ENCODE measurements around the gene KMO.

The KMO gene

DNA sequence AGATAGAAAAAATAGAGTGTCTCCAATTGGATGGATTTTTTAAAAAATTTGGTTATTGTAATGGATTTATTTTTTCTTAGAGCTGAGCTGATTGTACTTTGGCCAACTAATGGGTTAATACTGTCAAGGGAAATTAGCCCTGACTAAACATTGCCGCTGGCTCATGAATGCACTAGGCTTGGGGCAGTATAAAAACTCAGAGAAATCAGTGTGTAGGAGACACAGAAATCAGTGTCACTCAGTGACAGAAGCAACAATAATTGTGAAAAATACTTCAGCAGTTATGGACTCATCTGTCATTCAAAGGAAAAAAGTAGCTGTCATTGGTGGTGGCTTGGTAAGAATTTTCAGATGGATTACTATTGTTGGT, at the start of gene KMO:
TSS of gene KMO (plus strand) at position 217 of the 370 bp plus-strand sequence. CDS start at position 284, 67 bp downstream.
- H3K9ac ChIP-seq (ENCODE audit: insufficient read length), result peak within 1 kb of the TSS; percentile 92
- no peaks in the 10 kb centered on the region for H3K9me3 ChIP-seq (ENCODE audit: low read depth, low read length)
- TF ChIP-seq POLR2AphosphoS5 (IDR thresholded peaks at IDR 0.05; ENCODE audit: borderline replicate concordance, low read depth, low read length), result peak; percentile 55; the same call in 1 of the 2 replicates
- no peak for TF ChIP-seq EZH2 (IDR thresholded peaks at IDR 0.05)
- peaks cover 13% of the 10 kb centered on the region for H3K36me3 ChIP-seq (ENCODE audit: insufficient read depth, low read length)
- peak within 1 kb of the TSS; percentile 90 for H3K4me3 ChIP-seq
- H3K27ac ChIP-seq, result peak within 1 kb of the TSS; percentile 93
- DNase-seq (ENCODE audit: low read depth, low spot score), result no peak

DNA sequence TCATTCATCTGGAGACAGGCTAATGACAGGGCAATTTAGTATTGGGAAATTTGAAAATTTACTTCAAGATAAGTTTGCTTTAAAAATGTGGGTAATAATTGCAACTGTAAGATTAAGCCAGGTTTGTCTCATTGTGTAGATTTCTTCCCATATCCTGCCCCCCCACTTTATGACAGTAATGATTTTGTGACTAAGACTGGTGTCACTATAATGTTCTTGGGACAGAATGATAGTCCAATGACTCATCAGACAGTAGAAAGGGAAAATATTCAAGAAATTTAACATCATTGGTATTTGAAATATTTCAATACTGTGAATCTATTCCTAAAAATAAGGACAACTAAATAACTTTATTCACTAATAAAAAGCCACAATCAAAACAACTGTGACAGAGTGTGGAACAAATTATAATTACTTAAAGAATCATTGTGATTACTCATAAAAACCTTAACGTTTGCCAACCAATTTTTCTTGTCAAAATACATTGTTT, 49.4 kb upstream of the KMO start:
- H3K9me3 ChIP-seq (ENCODE audit: low read depth, low read length), result no peaks in the 10 kb centered on the region
- DNase-seq (ENCODE audit: low read depth, low spot score), result no peak
- no peaks in the 10 kb centered on the region for H3K36me3 ChIP-seq (ENCODE audit: insufficient read depth, low read length)
- no peak overlapping the region for H3K9ac ChIP-seq (ENCODE audit: insufficient read length)
- no peak overlapping the region for H3K4me3 ChIP-seq
- no peak overlapping the region for H3K27ac ChIP-seq
- TF ChIP-seq POLR2AphosphoS5 (IDR thresholded peaks at IDR 0.05; ENCODE audit: borderline replicate concordance, low read depth, low read length) (no peak), EZH2 (IDR thresholded peaks at IDR 0.05) (no peak), FOXP2 (optimal IDR thresholded peaks at IDR 0.05; ENCODE audit: control extremely low read depth, extremely low read length, insufficient read depth) (no peak)

DNA sequence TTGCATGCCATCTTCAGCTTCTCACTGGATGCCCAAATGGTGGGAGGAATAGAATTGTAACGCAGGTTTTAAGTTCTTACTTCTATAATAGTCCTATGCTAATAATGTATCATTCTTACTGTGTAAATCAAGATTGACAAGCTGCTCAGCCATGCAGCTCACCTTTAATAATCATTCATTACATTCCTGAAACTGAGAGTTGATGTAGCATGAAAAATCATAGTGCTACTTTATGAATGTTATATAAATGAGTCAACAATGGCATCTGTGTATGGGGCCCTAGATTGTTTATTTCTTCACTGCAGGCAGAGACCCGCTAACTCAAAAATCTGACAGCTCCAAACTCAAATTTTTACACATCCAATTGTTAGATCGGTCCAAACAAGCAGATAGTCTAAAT, 47.0 kb upstream of the KMO start:
- no peak for DNase-seq (ENCODE audit: low read depth, low spot score)
- TF ChIP-seq FOXP2 (optimal IDR thresholded peaks at IDR 0.05; ENCODE audit: control extremely low read depth, extremely low read length, insufficient read depth) (no peak), EZH2 (IDR thresholded peaks at IDR 0.05) (no peak), POLR2AphosphoS5 (IDR thresholded peaks at IDR 0.05; ENCODE audit: borderline replicate concordance, low read depth, low read length) (no peak)
- H3K27ac ChIP-seq, result no peak overlapping the region

DNA sequence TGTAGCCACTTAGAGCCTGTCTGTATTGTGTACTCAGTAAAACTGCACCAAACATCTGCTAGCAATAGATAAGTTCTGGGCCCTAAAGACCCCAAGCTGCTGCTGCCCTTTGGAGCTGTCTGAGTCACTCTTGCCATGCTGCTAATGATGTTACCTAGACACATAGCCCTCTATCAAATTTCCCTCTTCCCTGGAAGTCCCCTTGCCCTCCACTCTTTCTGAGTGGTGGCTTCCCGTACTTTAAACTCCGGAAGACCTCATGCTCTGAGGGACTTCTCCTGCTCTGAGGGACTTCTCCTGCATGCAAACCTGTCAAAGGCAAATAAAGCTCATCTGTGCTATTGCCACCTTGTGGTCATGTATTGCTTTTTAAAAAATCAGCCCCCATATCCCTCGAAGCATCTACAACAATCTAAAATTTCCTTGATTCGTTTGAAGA, 46.6 kb upstream of the KMO start:
- H3K27ac ChIP-seq, result no peak overlapping the region
- H3K4me3 ChIP-seq, result no peak overlapping the region
- TF ChIP-seq EZH2 (IDR thresholded peaks at IDR 0.05) (no peak), POLR2AphosphoS5 (IDR thresholded peaks at IDR 0.05; ENCODE audit: borderline replicate concordance, low read depth, low read length) (no peak), FOXP2 (optimal IDR thresholded peaks at IDR 0.05; ENCODE audit: control extremely low read depth, extremely low read length, insufficient read depth) (no peak)
- H3K9me3 ChIP-seq (ENCODE audit: low read depth, low read length), result no peaks in the 10 kb centered on the region
- no peak for DNase-seq (ENCODE audit: low read depth, low spot score)
- H3K36me3 ChIP-seq (ENCODE audit: insufficient read depth, low read length), result no peaks in the 10 kb centered on the region
- H3K9ac ChIP-seq (ENCODE audit: insufficient read length), result no peak overlapping the region

More for the DNA sequence above, 47.0 kb upstream of the KMO start:
- Histone ChIP-seq H3K36me3 (ENCODE audit: insufficient read depth, low read length) (no peaks in the 10 kb centered on the region), H3K4me3 (no peak overlapping the region), H3K9me3 (ENCODE audit: low read depth, low read length) (no peaks in the 10 kb centered on the region), H3K9ac (ENCODE audit: insufficient read length) (no peak overlapping the region)

DNA sequence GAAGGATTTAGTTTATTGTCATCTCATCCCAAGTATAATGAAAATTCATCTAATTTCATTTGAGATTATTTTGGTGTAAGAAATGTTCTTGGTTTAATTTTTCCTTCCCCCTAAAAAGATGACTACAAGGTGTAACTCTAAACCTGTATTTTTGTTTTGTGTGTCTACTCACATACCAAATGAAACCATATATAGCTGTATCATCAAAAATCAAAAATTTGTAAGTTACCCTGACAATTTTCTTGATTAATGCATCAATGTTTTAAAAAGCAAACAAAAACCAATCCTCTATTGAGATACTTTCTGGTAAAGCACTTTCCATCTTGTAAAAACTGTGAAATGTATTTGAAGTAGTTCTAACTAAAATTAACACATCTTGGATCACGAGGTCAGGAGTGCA, 43.4 kb upstream of the KMO start:
- Histone ChIP-seq H3K9me3 (ENCODE audit: low read depth, low read length) (no peaks in the 10 kb centered on the region), H3K36me3 (ENCODE audit: insufficient read depth, low read length) (no peaks in the 10 kb centered on the region), H3K27ac (no peak overlapping the region), H3K4me3 (no peak overlapping the region), H3K9ac (ENCODE audit: insufficient read length) (no peak overlapping the region)
- no peak for DNase-seq (ENCODE audit: low read depth, low spot score)
- TF ChIP-seq FOXP2 (optimal IDR thresholded peaks at IDR 0.05; ENCODE audit: control extremely low read depth, extremely low read length, insufficient read depth) (no peak), POLR2AphosphoS5 (IDR thresholded peaks at IDR 0.05; ENCODE audit: borderline replicate concordance, low read depth, low read length) (no peak), EZH2 (IDR thresholded peaks at IDR 0.05) (no peak)

DNA sequence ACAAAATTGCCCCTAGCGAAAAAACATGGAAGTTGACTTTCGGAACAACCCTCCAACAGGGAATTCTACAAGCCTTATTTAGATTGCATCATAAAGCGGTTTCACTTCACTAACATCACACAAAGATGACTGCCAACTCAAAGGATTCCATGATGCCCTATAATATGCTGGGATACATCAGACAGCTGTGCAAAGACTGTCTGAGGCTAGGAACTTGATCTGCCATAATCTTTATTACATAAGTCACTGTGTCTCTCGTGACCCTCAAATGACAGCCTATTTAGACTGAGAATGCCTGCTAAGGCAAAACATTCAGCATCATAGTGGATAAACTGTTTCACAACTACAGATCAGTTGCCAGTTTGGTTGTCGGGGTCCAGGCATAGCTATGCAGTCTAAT, 36.4 kb upstream of the KMO start:
- Histone ChIP-seq H3K36me3 (ENCODE audit: insufficient read depth, low read length) (peaks cover 65% of the 10 kb centered on the region), H3K9ac (ENCODE audit: insufficient read length) (no peak overlapping the region), H3K9me3 (ENCODE audit: low read depth, low read length) (no peaks in the 10 kb centered on the region), H3K4me3 (no peak overlapping the region), H3K27ac (no peak overlapping the region)
- DNase-seq (ENCODE audit: low read depth, low spot score), result no peak
- TF ChIP-seq POLR2AphosphoS5 (IDR thresholded peaks at IDR 0.05; ENCODE audit: borderline replicate concordance, low read depth, low read length) (no peak), EZH2 (IDR thresholded peaks at IDR 0.05) (no peak), FOXP2 (optimal IDR thresholded peaks at IDR 0.05; ENCODE audit: control extremely low read depth, extremely low read length, insufficient read depth) (no peak)

DNA sequence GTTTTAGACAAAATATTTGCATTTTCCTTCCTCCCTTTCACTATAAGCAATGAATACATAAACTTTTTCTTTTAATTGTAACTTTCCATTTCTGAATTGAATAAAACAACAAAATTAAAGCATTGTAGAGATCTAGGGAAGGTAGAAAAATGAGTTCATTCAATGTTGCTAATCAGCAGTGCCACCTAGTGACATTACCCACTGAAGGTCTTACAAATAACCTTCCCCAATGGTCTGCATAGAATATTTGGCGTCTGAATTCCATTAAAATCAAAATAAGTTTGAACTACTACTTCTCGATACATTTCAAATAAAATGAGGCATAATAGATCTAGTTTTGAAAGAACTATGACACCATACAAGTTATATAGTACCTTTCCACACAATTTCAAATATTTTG, 32.3 kb upstream of the KMO start:
- Histone ChIP-seq H3K9me3 (ENCODE audit: low read depth, low read length) (no peaks in the 10 kb centered on the region), H3K36me3 (ENCODE audit: insufficient read depth, low read length) (peaks cover 91% of the 10 kb centered on the region), H3K4me3 (no peak overlapping the region), H3K27ac (no peak overlapping the region), H3K9ac (ENCODE audit: insufficient read length) (no peak overlapping the region)
- TF ChIP-seq POLR2AphosphoS5 (IDR thresholded peaks at IDR 0.05; ENCODE audit: borderline replicate concordance, low read depth, low read length) (no peak), EZH2 (IDR thresholded peaks at IDR 0.05) (no peak), FOXP2 (optimal IDR thresholded peaks at IDR 0.05; ENCODE audit: control extremely low read depth, extremely low read length, insufficient read depth) (no peak)
- no peak for DNase-seq (ENCODE audit: low read depth, low spot score)

DNA sequence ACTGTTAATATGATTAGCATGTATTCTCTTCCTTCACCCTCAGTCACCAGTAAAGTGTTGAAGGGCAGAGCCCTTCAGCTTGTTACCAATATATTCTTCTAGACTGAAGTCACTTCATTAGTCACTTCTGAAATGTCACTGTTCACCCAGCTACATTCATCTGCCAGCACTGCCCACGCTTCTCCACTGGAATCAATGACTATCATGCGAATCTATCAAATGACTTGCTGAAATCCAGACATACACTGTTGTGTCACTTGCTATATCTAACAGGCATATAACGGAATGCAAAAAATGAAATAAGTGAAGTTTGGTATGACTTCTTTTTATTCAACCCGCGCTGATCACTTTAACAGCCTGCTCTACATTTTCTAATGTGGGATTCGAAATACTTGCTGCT, 28.7 kb upstream of the KMO start:
- DNase-seq (ENCODE audit: low read depth, low spot score), result no peak
- no peak overlapping the region for H3K4me3 ChIP-seq
- no peak for TF ChIP-seq POLR2AphosphoS5 (IDR thresholded peaks at IDR 0.05; ENCODE audit: borderline replicate concordance, low read depth, low read length)
- no peak for TF ChIP-seq FOXP2 (optimal IDR thresholded peaks at IDR 0.05; ENCODE audit: control extremely low read depth, extremely low read length, insufficient read depth)
- no peak for TF ChIP-seq EZH2 (IDR thresholded peaks at IDR 0.05)
- no peaks in the 10 kb centered on the region for H3K9me3 ChIP-seq (ENCODE audit: low read depth, low read length)
- no peak overlapping the region for H3K27ac ChIP-seq
- peaks cover 93% of the 10 kb centered on the region for H3K36me3 ChIP-seq (ENCODE audit: insufficient read depth, low read length)
- no peak overlapping the region for H3K9ac ChIP-seq (ENCODE audit: insufficient read length)

DNA sequence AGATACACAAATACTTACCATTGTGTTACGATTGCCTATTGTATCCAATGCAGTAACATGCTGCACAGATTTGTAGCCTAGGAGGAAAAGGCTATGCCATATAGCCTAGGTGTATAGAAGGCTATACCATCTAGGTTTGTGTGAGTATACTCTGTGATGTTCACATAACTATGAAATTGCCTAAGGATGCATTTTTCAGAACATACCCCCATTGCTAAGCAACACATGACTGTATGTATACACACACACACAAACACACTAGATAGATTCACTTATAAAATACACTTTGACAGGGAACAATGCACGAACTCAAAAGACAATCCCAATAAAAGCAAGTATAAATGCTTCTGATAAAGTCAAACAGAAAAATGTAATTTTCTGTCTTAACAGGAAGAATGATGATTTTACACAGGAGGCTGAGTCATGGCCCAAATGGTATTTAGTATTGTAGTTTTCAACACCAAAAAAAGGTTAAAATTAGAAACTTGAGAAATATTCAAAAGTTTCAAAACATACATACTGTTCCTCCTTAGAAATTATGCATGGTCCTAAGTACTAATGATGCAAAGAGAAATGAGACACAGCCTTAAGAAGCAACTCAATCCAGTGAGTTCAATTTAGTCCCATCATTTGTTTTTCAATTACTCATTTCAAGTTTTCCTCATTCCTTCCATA, 24.9 kb upstream of the KMO start:
- no peak overlapping the region for H3K9ac ChIP-seq (ENCODE audit: insufficient read length)
- H3K9me3 ChIP-seq (ENCODE audit: low read depth, low read length), result no peaks in the 10 kb centered on the region
- TF ChIP-seq POLR2AphosphoS5 (IDR thresholded peaks at IDR 0.05; ENCODE audit: borderline replicate concordance, low read depth, low read length) (no peak), FOXP2 (optimal IDR thresholded peaks at IDR 0.05; ENCODE audit: control extremely low read depth, extremely low read length, insufficient read depth) (no peak), EZH2 (IDR thresholded peaks at IDR 0.05) (no peak)
- H3K36me3 ChIP-seq (ENCODE audit: insufficient read depth, low read length), result peaks cover 96% of the 10 kb centered on the region
- no peak for DNase-seq (ENCODE audit: low read depth, low spot score)
- H3K4me3 ChIP-seq, result no peak overlapping the region
- H3K27ac ChIP-seq, result no peak overlapping the region

All from SK-N-MC (cell line).